Retinal pigment epithelial cell (primary cell): ENCODE results near the gene EME1.

Source experiments
- DNase-seq: peaks from one replicate; pipeline ENCODE4 v3.0.0-alpha.2; 2010; ENCODE audit warnings: low read depth
- H3K4me3 ChIP-seq: 2 replicates; pipeline ENCODE4 v1.5.1; 2011; ENCODE audit warnings: mild to moderate bottlenecking, low read length, control low read depth, moderate library complexity
- TF ChIP-seq, protein P1 (sequence below): conservative IDR thresholded peaks from 2 replicates; pipeline ENCODE4 v1.5.1; 2011; ENCODE audit warnings: low read depth, low read length, control low read depth, inconsistent platforms

EME1 gene

DNA sequence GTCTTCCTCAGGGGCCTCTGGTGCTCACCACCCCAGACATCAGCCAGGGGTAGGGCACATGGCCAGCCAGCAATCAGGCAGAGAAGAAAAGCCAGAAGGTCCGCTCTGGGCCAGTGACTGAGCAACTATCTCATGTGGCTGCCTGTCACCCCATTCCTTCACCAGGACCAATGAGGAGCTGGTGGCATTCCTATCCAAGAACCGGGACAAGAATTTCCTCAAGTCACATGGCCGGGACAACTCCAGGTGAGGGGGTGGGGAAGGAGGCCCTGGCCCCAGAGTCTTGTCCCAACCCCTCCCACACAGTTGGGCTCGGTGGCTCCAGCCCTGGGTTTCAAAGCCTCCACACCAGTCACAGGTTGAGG is 17.7 kb upstream of the EME1 start:
- DNase-seq = no peak
- no peak overlapping the region for H3K4me3 ChIP-seq
- TF ChIP-seq, protein P1, sequence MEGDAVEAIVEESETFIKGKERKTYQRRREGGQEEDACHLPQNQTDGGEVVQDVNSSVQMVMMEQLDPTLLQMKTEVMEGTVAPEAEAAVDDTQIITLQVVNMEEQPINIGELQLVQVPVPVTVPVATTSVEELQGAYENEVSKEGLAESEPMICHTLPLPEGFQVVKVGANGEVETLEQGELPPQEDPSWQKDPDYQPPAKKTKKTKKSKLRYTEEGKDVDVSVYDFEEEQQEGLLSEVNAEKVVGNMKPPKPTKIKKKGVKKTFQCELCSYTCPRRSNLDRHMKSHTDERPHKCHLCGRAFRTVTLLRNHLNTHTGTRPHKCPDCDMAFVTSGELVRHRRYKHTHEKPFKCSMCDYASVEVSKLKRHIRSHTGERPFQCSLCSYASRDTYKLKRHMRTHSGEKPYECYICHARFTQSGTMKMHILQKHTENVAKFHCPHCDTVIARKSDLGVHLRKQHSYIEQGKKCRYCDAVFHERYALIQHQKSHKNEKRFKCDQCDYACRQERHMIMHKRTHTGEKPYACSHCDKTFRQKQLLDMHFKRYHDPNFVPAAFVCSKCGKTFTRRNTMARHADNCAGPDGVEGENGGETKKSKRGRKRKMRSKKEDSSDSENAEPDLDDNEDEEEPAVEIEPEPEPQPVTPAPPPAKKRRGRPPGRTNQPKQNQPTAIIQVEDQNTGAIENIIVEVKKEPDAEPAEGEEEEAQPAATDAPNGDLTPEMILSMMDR = no peak

DNA sequence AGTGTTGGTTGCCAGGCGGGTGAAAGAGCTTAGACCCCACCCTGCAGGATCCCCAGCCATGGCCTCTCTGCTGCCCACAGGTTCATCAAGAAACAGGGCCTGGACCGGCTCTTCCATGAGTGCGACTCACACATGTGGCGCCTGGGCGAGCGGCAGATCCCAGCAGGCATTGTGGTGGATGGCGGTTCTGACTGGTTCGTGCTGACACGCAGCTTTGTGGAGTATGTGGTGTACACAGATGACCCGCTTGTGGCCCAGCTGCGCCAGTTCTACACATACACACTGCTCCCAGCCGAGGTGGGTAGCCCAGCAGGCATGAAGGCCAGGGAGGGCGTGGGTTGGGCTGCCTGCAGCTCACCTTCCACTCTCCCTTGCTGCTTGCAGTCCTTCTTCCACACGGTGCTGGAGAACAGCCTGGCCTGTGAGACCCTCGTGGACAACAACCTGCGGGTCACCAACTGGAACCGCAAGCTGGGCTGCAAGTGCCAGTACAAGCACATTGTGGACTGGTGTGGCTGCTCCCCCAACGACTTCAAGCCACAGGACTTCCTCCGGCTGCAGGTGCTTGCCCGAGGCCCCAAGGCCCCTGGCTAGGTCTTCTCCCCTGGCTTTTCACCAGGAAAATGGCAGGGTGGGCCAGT is 17.2 kb upstream of the EME1 start:
- DNase-seq = no peak
- no peak overlapping the region for H3K4me3 ChIP-seq
- TF ChIP-seq, protein P1 = no peak

GRCh38 chr17:50356418-50356817 is 16.6 kb upstream of the EME1 start:
- TF ChIP-seq, protein P1 = no peak
- H3K4me3 ChIP-seq = no peak overlapping the region
- DNase-seq = no peak

DNA sequence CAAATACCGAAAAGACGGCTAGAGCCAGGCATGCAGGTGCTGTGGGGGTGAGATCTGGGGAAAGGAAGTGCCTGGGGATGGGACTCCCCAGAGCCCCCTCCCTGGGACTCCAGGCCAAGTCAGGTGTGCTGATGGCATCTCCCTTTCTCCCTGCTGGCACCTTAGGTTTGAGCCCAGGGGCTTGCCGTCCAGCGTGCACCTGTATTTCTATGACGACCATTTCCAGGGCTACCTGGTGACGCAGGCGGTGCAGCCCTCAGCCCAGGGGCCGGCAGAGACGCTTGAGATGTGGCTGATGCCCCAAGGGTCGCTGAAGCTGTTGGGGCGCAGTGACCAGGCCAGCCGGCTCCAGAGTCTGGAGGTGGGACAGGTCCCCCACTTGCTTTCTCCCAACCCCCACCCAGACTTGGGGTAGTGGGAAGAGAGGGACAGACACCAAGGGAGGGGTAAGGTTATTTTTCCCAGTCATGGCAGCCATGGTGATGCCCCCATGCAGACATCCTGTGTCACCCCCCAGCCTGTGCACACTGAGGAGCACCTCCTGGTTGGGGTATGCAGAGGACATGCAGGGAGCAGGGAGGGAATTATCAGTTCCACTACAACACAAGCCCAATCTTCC is 16.0 kb upstream of the EME1 start:
- DNase-seq = no peak
- no peak overlapping the region for H3K4me3 ChIP-seq
- TF ChIP-seq, protein P1 = no peak

GRCh38 chr17:50358177-50358576 is 14.9 kb upstream of the EME1 start:
- DNase-seq = no peak
- TF ChIP-seq, protein P1 = no peak
- H3K4me3 ChIP-seq = no peak overlapping the region

- no peak for DNase-seq
- TF ChIP-seq, protein P1 = no peak
- H3K4me3 ChIP-seq = no peak overlapping the region
These were observed 13.9 kb upstream of the EME1 start for GRCh38 chr17:50359005-50359699.

- TF ChIP-seq, protein P1 = no peak
- DNase-seq = no peak
- H3K4me3 ChIP-seq = no peak overlapping the region
These were observed 13.0 kb upstream of the EME1 start for GRCh38 chr17:50359998-50360461.
